ENCODE results near the gene DOCK2. TPM values are rescaled to one million over a fixed set of nuclear protein-coding genes. Genes with fewer than 3 reads are reported as not detected.

The DOCK2 gene
- total RNA-seq, 1 experiment from 2014 or later = 1.4 TPM

- intact Hi-C loops (cut with micrococcal nuclease; ENCODE audit: unreplicated experiment) = no loop called here
- no peak for TF ChIP-seq REST (IDR thresholded peaks at IDR 0.05; ENCODE audit: insufficient read depth in 1 of 2, low read depth in 2 of 2, low read length in 1 of 2)
- TF ChIP-seq SIN3A (IDR thresholded peaks at IDR 0.05; ENCODE audit: borderline replicate concordance, insufficient read depth, low read depth, low read length) = no peak
- POLR2A ChIA-PET = no interaction called here
- CTCF ChIA-PET = no interaction called here
- Histone ChIP-seq H3K27ac (ENCODE audit: low read length) (no peak overlapping the region), H3K9me3 (ENCODE audit: control insufficient read depth, insufficient read depth, low read depth, low read length) (no peaks in the 10 kb centered on the region; the same call in 1 of the 2 replicates), H3K27me3 (ENCODE audit: control insufficient read depth, insufficient read depth, low read length) (no peaks in the 10 kb centered on the region), H3K36me3 (ENCODE audit: control insufficient read depth, insufficient read depth, low read length) (no peaks in the 10 kb centered on the region), H3K4me1 (ENCODE audit: control insufficient read depth, insufficient read depth, low read length) (no peaks in the 10 kb centered on the region), H3K4me3 (ENCODE audit: low read depth in 2 of 2, low read length in 2 of 2) (no peak overlapping the region)
- no TSS peak for BruUV-seq (replicated peaks)
- in situ Hi-C loops (cut with HindIII; ENCODE audit: low pct_unique_long_range_greater_than_20kb, low sequenced_read_pairs) = no loop called here
- ATAC-seq (no peak), DNase-seq (ENCODE audit: low read depth, low spot score) (no peak)
Observed at GRCh38 chr5:169817031-169817430, 180.0 kb downstream of the DOCK2 start.

- BruUV-seq (replicated peaks) = no TSS peak
- no peak for DNase-seq (ENCODE audit: low read depth, low spot score)
- CTCF ChIA-PET = interaction anchor here (1.1 kb wide), 1 partner anchor 125 kb away, joined by 4 read pairs; no protein-coding TSS in a partner anchor
Observed at GRCh38 chr5:169826618-169827017, 189.5 kb downstream of the DOCK2 start.

DNA sequence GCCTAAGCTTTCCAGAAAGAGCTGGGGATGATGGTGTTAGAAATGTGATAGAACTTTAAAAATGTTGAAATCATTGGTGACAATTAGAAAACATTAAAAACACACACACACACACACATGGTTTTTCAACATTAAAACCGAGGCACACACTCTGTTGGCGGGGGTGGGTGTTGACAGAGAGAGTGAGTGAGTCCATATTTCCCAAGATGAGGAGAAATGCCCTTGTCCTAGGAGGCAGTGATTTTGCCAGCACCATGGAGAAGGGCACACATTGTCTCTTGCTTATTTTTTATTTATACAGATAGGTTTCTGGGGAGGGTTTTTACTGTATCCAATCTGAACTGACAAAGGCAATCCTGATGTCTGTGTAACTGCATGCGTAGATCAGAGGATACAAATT lies 190.7 kb downstream of the DOCK2 start:
- intact Hi-C loops (cut with micrococcal nuclease; ENCODE audit: unreplicated experiment) = no loop called here
- TF ChIP-seq TCF7L2 (IDR thresholded peaks at IDR 0.05; ENCODE audit: low read depth, low read length) (no peak), SIN3A (IDR thresholded peaks at IDR 0.05; ENCODE audit: borderline replicate concordance, insufficient read depth, low read depth, low read length) (no peak), REST (IDR thresholded peaks at IDR 0.05; ENCODE audit: insufficient read depth in 1 of 2, low read depth in 2 of 2, low read length in 1 of 2) (peak in 1 of 2 experiments; percentile 61; a peak in 2 of 4 replicates), CTCF (IDR thresholded peaks at IDR 0.05) (no peak), POLR2AphosphoS5 (IDR thresholded peaks at IDR 0.05; ENCODE audit: low read depth, low read length) (no peak)
- ATAC-seq (no peak), DNase-seq (ENCODE audit: low read depth, low spot score) (no peak)
- no peak overlapping the region for H3K4me3 ChIP-seq (ENCODE audit: low read depth in 2 of 2, low read length in 2 of 2)
- no peaks in the 10 kb centered on the region for H3K4me1 ChIP-seq (ENCODE audit: control insufficient read depth, insufficient read depth, low read length)
- ChIA-PET POLR2A (no interaction called here), CTCF (no interaction called here)
- no peaks in the 10 kb centered on the region for H3K36me3 ChIP-seq (ENCODE audit: control insufficient read depth, insufficient read depth, low read length)
- no peaks in the 10 kb centered on the region for H3K9me3 ChIP-seq (ENCODE audit: control insufficient read depth, insufficient read depth, low read depth, low read length)
- H3K27ac ChIP-seq (ENCODE audit: low read length) = no peak overlapping the region
- in situ Hi-C loops (cut with HindIII; ENCODE audit: low pct_unique_long_range_greater_than_20kb, low sequenced_read_pairs) = no loop called here
- no TSS peak for BruUV-seq (replicated peaks)
- no peaks in the 10 kb centered on the region for H3K27me3 ChIP-seq (ENCODE audit: control insufficient read depth, insufficient read depth, low read length)

More at GRCh38 chr5:169826618-169827017, 189.5 kb downstream of the DOCK2 start:
- intact Hi-C loops (cut with micrococcal nuclease; ENCODE audit: unreplicated experiment) (no loop called here), in situ Hi-C loops (cut with HindIII; ENCODE audit: low pct_unique_long_range_greater_than_20kb, low sequenced_read_pairs) (no loop called here)
- Histone ChIP-seq H3K9me3 (ENCODE audit: control insufficient read depth, insufficient read depth, low read depth, low read length) (no peaks in the 10 kb centered on the region), H3K36me3 (ENCODE audit: control insufficient read depth, insufficient read depth, low read length) (no peaks in the 10 kb centered on the region), H3K27me3 (ENCODE audit: control insufficient read depth, insufficient read depth, low read length) (no peaks in the 10 kb centered on the region), H3K4me1 (ENCODE audit: control insufficient read depth, insufficient read depth, low read length) (no peaks in the 10 kb centered on the region), H3K4me3 (ENCODE audit: low read depth in 2 of 2, low read length in 2 of 2) (no peak overlapping the region), H3K27ac (ENCODE audit: low read length) (no peak overlapping the region)
- POLR2A ChIA-PET = no interaction called here
- no peak for TF ChIP-seq SIN3A (IDR thresholded peaks at IDR 0.05; ENCODE audit: borderline replicate concordance, insufficient read depth, low read depth, low read length)
- TF ChIP-seq TCF7L2 (IDR thresholded peaks at IDR 0.05; ENCODE audit: low read depth, low read length) = no peak
- TF ChIP-seq CTCF (IDR thresholded peaks at IDR 0.05) = peak; percentile 23; the same call in 1 of the 2 replicates
- ATAC-seq = no peak
